G401.6 (cell line): ENCODE measurements around the gene PTGES2.

Experiments
- FAIRE-seq: peaks from 2 replicates; lab custom pipeline; 2012; peaks lifted over from hg19 to GRCh38; lab: Jason Lieb, UNC

Gene PTGES2

GRCh38 chr9:128127568-128127989, at the start of gene PTGES2:
PTGES2 (minus strand) TSS chr9:128127729; CDS start chr9:128127717, 12 bp downstream.
- no peak for FAIRE-seq

GRCh38 chr9:128175726-128176125, 48.2 kb upstream of the PTGES2 start:
- FAIRE-seq, result no peak

- no peak for FAIRE-seq
Observed at GRCh38 chr9:128175102-128175563, 47.6 kb upstream of the PTGES2 start.

- FAIRE-seq, result no peak
Observed at GRCh38 chr9:128174062-128174461, 46.5 kb upstream of the PTGES2 start.

GRCh38 chr9:128169925-128170324, 42.4 kb upstream of the PTGES2 start:
- no peak for FAIRE-seq

- FAIRE-seq, result no peak
Observed at GRCh38 chr9:128169492-128169891, 42.0 kb upstream of the PTGES2 start.

- FAIRE-seq, result no peak
Observed at GRCh38 chr9:128168731-128169308, 41.3 kb upstream of the PTGES2 start.

- no peak for FAIRE-seq
Observed at GRCh38 chr9:128167209-128167608, 39.7 kb upstream of the PTGES2 start.

- FAIRE-seq, result no peak
Observed at GRCh38 chr9:128166169-128166568, 38.6 kb upstream of the PTGES2 start.

- FAIRE-seq, result no peak
Observed at GRCh38 chr9:128164307-128164885, 36.9 kb upstream of the PTGES2 start.

GRCh38 chr9:128163523-128164306, 36.2 kb upstream of the PTGES2 start:
- FAIRE-seq, result no peak

- FAIRE-seq, result no peak
Observed at GRCh38 chr9:128163027-128163515, 35.5 kb upstream of the PTGES2 start.

GRCh38 chr9:128162215-128163026, 34.9 kb upstream of the PTGES2 start:
- FAIRE-seq, result no peak

GRCh38 chr9:128161215-128161902, 33.8 kb upstream of the PTGES2 start:
- FAIRE-seq, result no peak

- FAIRE-seq, result no peak
Observed at GRCh38 chr9:128160603-128160987, 33.1 kb upstream of the PTGES2 start.

- FAIRE-seq, result no peak
Observed at GRCh38 chr9:128159784-128160602, 32.5 kb upstream of the PTGES2 start, which contains the start of gene BBLN. BBLN (plus strand) TSS chr9:128160265; CDS start chr9:128160408, 143 bp downstream.

- no peak for FAIRE-seq
Observed at GRCh38 chr9:128159522-128159783, 31.9 kb upstream of the PTGES2 start.

- no peak for FAIRE-seq
Observed at GRCh38 chr9:128155736-128156500, 28.4 kb upstream of the PTGES2 start.

GRCh38 chr9:128153947-128154695, 26.6 kb upstream of the PTGES2 start:
- no peak for FAIRE-seq
